HEK293T (cell line): ENCODE data around the gene IGF2BP2.

Source experiments
- CTCF ChIA-PET: fragments of 350-600 bp; formaldehyde crosslinking; extraction: SDS; loops from one replicate; lab custom pipeline; 2021; ENCODE audit warnings: antibody characterized with exemption, inconsistent platforms; lab: Yijun Ruan, JAX
- POLR2A ChIA-PET: fragments of 350-600 bp; formaldehyde crosslinking; extraction: SDS; loops from one replicate; lab custom pipeline; 2020; ENCODE audit warnings: antibody characterized with exemption, inconsistent platforms; lab: Yijun Ruan, JAX
- DNase-seq: peaks from one replicate; pipeline ENCODE4 v3.0.0; 2012; ENCODE audit warnings: mixed read lengths; ENCODE audit errors: extremely low spot score
- ARNT ChIP-seq: fragments of 450-650 bp; IDR thresholded peaks from 2 replicates; pipeline ENCODE4 v1.6.1; 2017; ENCODE audit warnings: mild to moderate bottlenecking
- BHLHE40 ChIP-seq: fragments of 450-650 bp; IDR thresholded peaks from 2 replicates; pipeline ENCODE4 v1.6.1; 2016; ENCODE audit warnings: mild to moderate bottlenecking, moderate library complexity, borderline replicate concordance
- CTBP1 ChIP-seq: fragments of 450-650 bp; IDR thresholded peaks from 2 replicates; pipeline ENCODE4 v1.6.1; 2016; ENCODE audit warnings: borderline replicate concordance
- ELF4 ChIP-seq: fragments of 450-650 bp; IDR thresholded peaks from 2 replicates; pipeline ENCODE4 v1.6.1; 2017; ENCODE audit warnings: antibody characterized with exemption
- FOXA1 ChIP-seq: fragments of 450-650 bp; IDR thresholded peaks from 2 replicates; pipeline ENCODE4 v1.6.1; 2016; ENCODE audit warnings: mild to moderate bottlenecking
- FOXK2 ChIP-seq: fragments of 450-650 bp; IDR thresholded peaks from 2 replicates; pipeline ENCODE4 v1.6.1; 2016; ENCODE audit warnings: mild to moderate bottlenecking
- FOXM1 ChIP-seq: fragments of 450-650 bp; IDR thresholded peaks from 2 replicates; pipeline ENCODE4 v1.6.1; 2017; ENCODE audit warnings: mild to moderate bottlenecking, borderline replicate concordance
- HDGF ChIP-seq: fragments of 450-650 bp; IDR thresholded peaks from 2 replicates; pipeline ENCODE4 v1.6.1; 2017; ENCODE audit warnings: antibody characterized with exemption, borderline replicate concordance
- L3MBTL2 ChIP-seq: fragments of 450-650 bp; conservative IDR thresholded peaks from 2 replicates; pipeline ENCODE4 v1.6.1; 2016; ENCODE audit warnings: mild to moderate bottlenecking
- LEF1 ChIP-seq: fragments of 450-650 bp; IDR thresholded peaks from 2 replicates; pipeline ENCODE4 v1.6.1; 2017; ENCODE audit warnings: mild to moderate bottlenecking, borderline replicate concordance
- NFRKB ChIP-seq: fragments of 450-650 bp; IDR thresholded peaks from 2 replicates; pipeline ENCODE4 v1.6.1; 2016; ENCODE audit warnings: mild to moderate bottlenecking, moderate library complexity
- PKNOX1 ChIP-seq: fragments of 450-650 bp; IDR thresholded peaks from 2 replicates; pipeline ENCODE4 v1.6.1; 2016
- SP1 ChIP-seq: fragments of 450-650 bp; IDR thresholded peaks from 2 replicates; pipeline ENCODE4 v1.6.1; 2017
- SUZ12 ChIP-seq: fragments of 450-650 bp; IDR thresholded peaks from 2 replicates; pipeline ENCODE4 v1.6.1; 2016; ENCODE audit warnings: mild to moderate bottlenecking
- TARDBP ChIP-seq: fragments of 450-650 bp; IDR thresholded peaks from 2 replicates; pipeline ENCODE4 v1.6.1; 2016
- ZNF384 ChIP-seq: fragments of 450-650 bp; IDR thresholded peaks from 2 replicates; pipeline ENCODE4 v1.6.1; 2016

Gene IGF2BP2

GRCh38 chr3:185753354-185753753 lies 71.5 kb downstream of the IGF2BP2 start:
- no peak for DNase-seq
- CTCF ChIA-PET = no interaction called here
- POLR2A ChIA-PET = no interaction called here
- TF ChIP-seq FOXA1 (no peak), ARNT (no peak), SP1 (no peak), PKNOX1 (no peak), LEF1 (no peak), BHLHE40 (no peak), TARDBP (no peak), L3MBTL2 (no peak), ZNF384 (no peak), CTBP1 (no peak), FOXM1 (no peak), ELF4 (no peak), FOXK2 (no peak)

GRCh38 chr3:185750702-185751101 lies 74.1 kb downstream of the IGF2BP2 start:
- TF ChIP-seq TARDBP (no peak), FOXK2 (no peak), BHLHE40 (no peak), FOXA1 (no peak), L3MBTL2 (no peak), ZNF384 (no peak), LEF1 (no peak), HDGF (no peak), SUZ12 (no peak), FOXM1 (no peak), NFRKB (no peak), ARNT (no peak), SP1 (no peak), PKNOX1 (no peak), ELF4 (no peak), CTBP1 (no peak)
- DNase-seq = no peak
- POLR2A ChIA-PET = no interaction called here
- CTCF ChIA-PET = no interaction called here

GRCh38 chr3:185750015-185750414 lies 74.8 kb downstream of the IGF2BP2 start:
- CTCF ChIA-PET = interaction anchor here (0.6 kb wide), 1 partner anchor 19 kb away, joined by 4 read pairs; no protein-coding TSS in a partner anchor

GRCh38 chr3:185746470-185746869 lies 78.4 kb downstream of the IGF2BP2 start:
- TF ChIP-seq HDGF = no peak
- no peak for TF ChIP-seq TARDBP
- no peak for TF ChIP-seq FOXA1
- no peak for TF ChIP-seq BHLHE40
- no peak for TF ChIP-seq PKNOX1
- no peak for TF ChIP-seq L3MBTL2
- no peak for TF ChIP-seq SUZ12
- TF ChIP-seq FOXK2 = no peak
- no peak for TF ChIP-seq LEF1
- no peak for TF ChIP-seq FOXM1
- no peak for TF ChIP-seq ARNT
- TF ChIP-seq SP1 = no peak
- TF ChIP-seq NFRKB = no peak
- ChIA-PET CTCF (interaction anchor here (0.6 to 1.3 kb wide), 4 partner anchors 14 to 100 kb away, joined by 3 to 6 read pairs (median 3); no protein-coding TSS in a partner anchor), POLR2A (interaction anchor here (1.1 to 1.5 kb wide), 2 partner anchors 10 to 191 kb away, joined by 3 read pairs; partner anchors contain the start of gene TRA2B)
- no peak for DNase-seq

More at GRCh38 chr3:185750015-185750414, 74.8 kb downstream of the IGF2BP2 start:
- TF ChIP-seq ZNF384 = no peak
- no peak for TF ChIP-seq FOXA1
- TF ChIP-seq FOXK2 = no peak
- TF ChIP-seq NFRKB = no peak
- TF ChIP-seq ELF4 = no peak
- POLR2A ChIA-PET = no interaction called here
- no peak for DNase-seq

GRCh38 chr3:185744997-185745843 lies 79.6 kb downstream of the IGF2BP2 start:
- CTCF ChIA-PET = interaction anchor here (0.6 to 1.3 kb wide), 2 partner anchors 23 to 200 kb away, joined by 3 to 4 read pairs; no protein-coding TSS in a partner anchor
- POLR2A ChIA-PET = interaction anchor here (1.1 kb wide), 1 partner anchor 192 kb away, joined by 3 read pairs; the partner anchor contains the start of gene TRA2B
- no peak for DNase-seq
- TF ChIP-seq HDGF (no peak), SUZ12 (no peak), PKNOX1 (no peak), LEF1 (no peak), BHLHE40 (no peak), SP1 (no peak), FOXM1 (no peak), FOXK2 (no peak), ARNT (no peak), NFRKB (no peak), CTBP1 (no peak), L3MBTL2 (no peak), FOXA1 (no peak), ZNF384 (no peak), TARDBP (no peak), ELF4 (no peak)
